DMS53 treated with DMSO at 0.1 percent for 48 hours (cell line): ENCODE results near the gene DOCK11.

Experiments
- DNase-seq: peaks from one replicate; lab custom pipeline; 2025; ENCODE audit not compliant: unreplicated experiment; lab: John Stamatoyannopoulos, UW

Gene DOCK11

GRCh38 chrX:118626346-118626745, 130.7 kb downstream of the DOCK11 start:
- no peak for DNase-seq

DNA sequence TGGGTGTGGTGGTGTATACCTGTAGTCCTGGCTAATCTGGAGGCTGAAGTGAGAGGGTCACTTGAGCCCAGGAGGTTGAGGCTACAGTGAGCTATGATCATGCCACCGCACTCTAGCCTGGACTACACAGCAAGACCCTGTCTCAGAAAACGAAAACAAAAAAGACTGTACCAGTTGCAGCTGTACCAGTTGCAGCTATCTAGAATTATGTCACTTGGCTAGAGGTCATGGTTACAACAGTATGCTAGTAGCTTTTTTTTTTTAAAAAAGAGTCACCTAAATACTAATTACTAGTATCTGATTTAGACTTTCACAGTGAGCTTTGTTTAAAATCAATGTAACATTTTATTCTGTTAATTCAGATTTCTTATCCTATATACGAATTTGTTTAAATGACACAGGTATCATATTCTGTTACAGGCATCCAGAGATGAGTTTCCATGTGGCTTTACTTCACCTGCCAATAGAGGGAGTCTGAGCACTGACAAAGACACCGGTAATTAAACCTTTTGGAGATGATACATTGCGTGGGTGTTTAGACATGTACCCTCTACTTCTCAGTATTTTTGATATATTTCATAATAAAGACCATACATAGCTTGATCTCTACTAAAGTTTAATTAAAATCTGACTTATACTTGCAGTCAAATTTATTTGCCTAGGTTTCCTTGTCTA, 131.6 kb downstream of the DOCK11 start:
- DNase-seq: peak; percentile 28

- DNase-seq: no peak
These were observed 135.2 kb downstream of the DOCK11 start for GRCh38 chrX:118630848-118631247.

GRCh38 chrX:118631586-118631985, 136.0 kb downstream of the DOCK11 start:
- no peak for DNase-seq

GRCh38 chrX:118632862-118633261, 137.2 kb downstream of the DOCK11 start:
- DNase-seq: no peak

- no peak for DNase-seq
These were observed 137.9 kb downstream of the DOCK11 start for GRCh38 chrX:118633530-118633929.

- DNase-seq: no peak
These were observed 138.7 kb downstream of the DOCK11 start for GRCh38 chrX:118634336-118634735.

DNA sequence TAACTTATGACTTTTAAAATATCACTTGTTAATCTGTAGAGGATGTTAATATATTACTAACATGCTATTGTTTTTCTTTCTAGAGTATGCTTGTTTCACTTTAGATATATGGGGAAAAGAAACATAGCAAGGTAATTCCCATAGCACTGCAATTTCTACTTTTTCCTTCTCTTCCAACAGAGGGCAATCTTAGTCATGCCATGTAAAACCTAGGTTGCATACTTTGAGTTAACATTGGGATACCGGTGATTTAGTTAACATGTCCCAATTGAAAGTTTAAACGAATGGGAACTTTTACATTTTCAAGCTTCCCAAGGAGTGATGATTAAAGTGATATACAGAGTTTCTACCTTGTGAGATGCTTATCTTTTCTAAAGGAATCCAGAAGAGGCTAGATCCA, 142.4 kb downstream of the DOCK11 start:
- no peak for DNase-seq

GRCh38 chrX:118644378-118644777, 148.8 kb downstream of the DOCK11 start:
- DNase-seq: peak; percentile 40

- DNase-seq: no peak
These were observed 157.1 kb downstream of the DOCK11 start for GRCh38 chrX:118652717-118653116.

DNA sequence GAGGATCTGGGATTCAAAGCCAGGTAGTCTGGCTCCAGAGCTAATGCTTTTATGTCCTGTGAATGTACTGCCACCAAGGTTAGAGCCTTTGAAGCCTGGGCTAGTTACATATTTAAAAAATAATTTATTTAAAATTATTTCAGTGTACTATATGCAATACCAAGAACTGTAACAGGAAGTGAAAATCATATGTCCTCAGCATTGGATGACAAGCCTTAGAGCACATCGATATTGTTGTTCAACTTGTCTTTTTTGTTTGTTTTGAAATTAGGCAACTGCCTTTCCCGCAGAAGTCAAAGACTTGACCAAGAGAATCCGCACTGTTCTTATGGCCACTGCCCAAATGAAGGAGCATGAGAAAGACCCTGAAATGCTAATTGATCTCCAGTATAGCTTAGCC, 158.7 kb downstream of the DOCK11 start:
- DNase-seq: no peak

DNA sequence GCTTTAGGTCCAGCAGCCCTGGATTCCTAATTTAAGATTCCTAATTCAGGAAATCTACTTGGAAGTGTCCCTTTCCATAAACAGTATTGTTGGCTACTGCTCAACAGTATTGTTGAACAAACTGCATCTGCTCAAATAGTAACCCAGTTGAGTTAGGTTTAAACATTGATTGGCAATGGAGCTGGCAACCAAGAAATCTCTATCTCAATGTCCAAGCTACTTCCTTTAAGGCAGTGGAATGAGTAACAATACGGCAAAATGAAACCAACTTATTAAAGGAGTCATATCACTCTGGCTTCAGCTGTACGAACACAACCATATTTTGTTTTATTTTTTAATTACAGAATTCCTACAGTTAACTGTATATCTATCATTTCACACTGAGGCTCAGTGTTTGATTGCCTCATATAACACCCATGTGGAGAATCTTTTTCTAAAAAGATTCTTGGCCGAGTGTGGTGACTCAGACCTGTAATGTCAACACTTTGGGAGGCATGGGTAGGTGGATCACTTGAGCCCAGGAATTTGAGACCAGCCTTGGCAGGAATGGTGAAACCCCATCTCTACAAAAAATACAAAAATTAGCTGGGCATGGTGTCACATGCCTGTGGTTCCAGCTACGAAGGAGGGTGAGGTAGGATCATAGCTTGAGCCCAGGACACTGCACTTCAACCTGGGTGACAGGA, 160.1 kb downstream of the DOCK11 start:
- DNase-seq: no peak

DNA sequence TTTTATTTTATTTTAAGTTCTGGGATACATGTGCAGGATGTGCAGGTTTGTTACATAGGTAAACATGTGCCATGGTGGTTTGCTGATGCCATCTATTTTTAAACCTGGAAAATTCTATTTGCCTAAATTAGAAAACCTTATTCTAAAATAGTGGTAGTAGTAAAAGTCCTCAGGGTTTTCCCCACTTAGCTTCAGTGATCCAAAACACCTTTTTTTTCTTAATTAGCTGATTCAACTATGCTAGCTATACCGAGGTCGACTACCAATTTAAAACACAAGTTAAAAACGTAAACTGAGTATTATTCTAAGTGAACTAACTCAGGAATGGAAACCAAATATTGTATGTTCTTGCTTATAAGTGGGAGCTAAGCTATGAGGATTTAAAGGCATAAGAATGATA, 161.8 kb downstream of the DOCK11 start:
- no peak for DNase-seq

- DNase-seq: no peak
These were observed 164.5 kb downstream of the DOCK11 start for GRCh38 chrX:118660085-118660484.

DNA sequence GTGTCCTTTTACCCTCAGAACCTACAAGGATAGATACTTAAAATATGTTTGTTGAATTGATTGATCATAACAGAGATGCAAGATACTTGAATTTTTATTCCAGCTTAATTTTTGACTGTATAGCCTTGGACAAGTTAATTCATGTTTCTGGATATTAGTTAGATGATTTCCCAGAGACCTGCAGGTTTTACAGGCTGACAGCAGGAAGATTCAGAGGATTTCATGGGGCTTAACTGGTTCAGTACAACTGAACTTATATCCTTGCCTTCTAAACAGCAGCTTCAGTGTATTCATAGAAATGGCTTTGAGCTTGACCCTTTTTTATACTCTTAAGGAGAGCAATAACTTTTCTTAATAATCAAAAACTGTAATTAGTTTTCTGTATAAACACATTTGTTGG, 169.6 kb downstream of the DOCK11 start:
- no peak for DNase-seq

- DNase-seq: no peak
These were observed 170.9 kb downstream of the DOCK11 start for GRCh38 chrX:118666521-118666920.

GRCh38 chrX:118669435-118669834, 173.8 kb downstream of the DOCK11 start:
- no peak for DNase-seq

DNA sequence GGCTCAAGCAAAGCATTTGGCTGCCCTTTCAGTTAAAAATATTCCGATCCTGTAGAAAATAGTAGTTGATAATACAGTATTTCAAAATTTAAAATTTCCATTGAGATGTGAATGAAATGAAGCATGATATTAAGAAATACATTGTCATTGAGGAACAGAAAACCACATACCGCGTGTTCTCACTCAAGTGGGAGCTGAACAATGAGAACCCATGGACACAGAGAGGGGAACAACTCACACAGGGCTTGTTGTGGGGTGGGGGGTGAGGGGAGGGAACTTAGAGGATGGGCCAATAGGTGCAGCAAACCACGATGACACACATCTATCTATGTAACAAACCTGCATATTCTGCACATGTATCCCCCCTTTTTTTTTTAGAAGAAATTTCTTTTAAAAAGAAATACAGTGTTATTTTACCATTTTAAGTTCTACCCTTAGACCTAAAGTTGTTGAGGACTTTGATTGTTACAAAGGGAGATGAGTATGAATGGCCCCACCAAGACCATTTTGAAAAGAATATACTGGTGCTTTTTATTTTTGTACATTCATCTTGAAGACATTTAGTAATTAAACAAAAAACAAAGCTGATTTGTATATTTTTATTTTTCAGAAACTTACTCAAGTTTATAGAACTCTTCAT, 179.8 kb downstream of the DOCK11 start:
- DNase-seq: no peak

DNA sequence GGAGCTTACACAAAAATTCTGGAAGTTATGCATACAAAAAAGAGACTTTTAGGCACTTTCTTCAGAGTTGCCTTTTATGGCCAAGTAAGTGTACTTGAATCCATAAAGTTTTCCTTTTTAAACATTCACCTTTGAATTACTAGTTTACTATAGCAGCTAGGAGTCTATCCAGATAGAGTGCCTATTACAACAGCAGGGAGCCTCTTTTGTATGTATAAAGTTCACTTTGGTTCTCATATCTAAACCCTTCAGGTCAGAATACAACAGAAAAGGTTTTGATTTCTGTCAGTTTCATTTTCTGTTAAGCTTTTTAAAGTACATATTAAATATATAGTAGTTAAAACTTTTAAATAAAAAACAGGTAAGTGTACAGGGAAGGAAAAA, 180.3 kb downstream of the DOCK11 start:
- DNase-seq: no peak

GRCh38 chrX:118677318-118677717, 181.7 kb downstream of the DOCK11 start:
- DNase-seq: no peak

GRCh38 chrX:118679290-118679689, 183.7 kb downstream of the DOCK11 start:
- no peak for DNase-seq

GRCh38 chrX:118682258-118683014, 186.8 kb downstream of the DOCK11 start:
- DNase-seq: peak; percentile 41
